Lung microvascular endothelial cell (primary cell): ENCODE results near the gene ADCY1. TPM values are rescaled to one million over a fixed set of nuclear protein-coding genes. Genes with fewer than 3 reads are reported as not detected.
"Not testable (repeated sequence)": the region's sequence is repeated elsewhere in the genome, so short reads cannot be mapped to it uniquely, and the experiment has no call there.

ENCODE experiments used
- DNase-seq, 2 donors: peaks; one replicate each; pipeline versions ENCODE4 v3.0.0 to v3.0.0-alpha.2; 2010; ENCODE audit warnings: low read depth in 2 of 2
- total RNA-seq: library from RNA; depleted of rRNA; stranded (reverse); fragments of >200 nt; gene quantifications from 2 replicates; pipeline ENCODE4 v1.2.1, GENCODE V29; 2014

ADCY1 gene
- total RNA-seq, 1 donor from 2014 or later: 0.40 TPM

DNA sequence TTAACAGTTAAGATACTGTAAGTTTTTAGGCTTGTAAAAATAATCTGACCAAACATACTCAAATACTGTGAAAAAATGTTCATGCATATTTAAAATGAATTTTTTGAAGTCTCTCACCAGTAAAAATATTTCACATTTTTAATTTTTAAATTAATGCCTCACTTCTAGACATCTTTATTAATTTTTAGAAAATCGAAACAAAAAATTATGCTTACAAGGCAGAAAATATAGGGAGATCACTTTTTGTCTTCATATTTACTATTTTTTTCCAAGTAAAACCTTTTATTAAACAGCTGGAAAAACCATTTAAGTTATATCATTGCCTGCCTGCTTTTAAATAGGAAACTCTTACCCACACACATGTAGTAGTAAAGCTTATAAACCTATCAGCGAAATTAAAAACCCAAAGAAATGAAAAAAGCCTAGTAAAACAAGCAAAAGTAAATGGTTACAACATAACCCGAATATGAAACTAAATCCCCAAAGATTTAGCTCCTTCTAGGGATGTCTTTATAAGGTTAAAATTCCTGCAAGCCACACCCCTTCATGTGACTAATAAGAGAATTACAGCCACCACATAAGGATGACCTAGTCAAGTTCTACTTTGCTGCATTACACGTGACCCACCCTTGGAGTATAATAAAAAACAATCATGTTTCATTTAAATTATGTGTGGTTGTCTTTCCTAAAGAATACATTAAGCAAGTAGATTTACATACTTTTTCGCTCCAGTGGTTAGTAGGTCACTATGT lies 157.7 kb downstream of the ADCY1 start:
- DNase-seq: not testable (repeated sequence)

DNA sequence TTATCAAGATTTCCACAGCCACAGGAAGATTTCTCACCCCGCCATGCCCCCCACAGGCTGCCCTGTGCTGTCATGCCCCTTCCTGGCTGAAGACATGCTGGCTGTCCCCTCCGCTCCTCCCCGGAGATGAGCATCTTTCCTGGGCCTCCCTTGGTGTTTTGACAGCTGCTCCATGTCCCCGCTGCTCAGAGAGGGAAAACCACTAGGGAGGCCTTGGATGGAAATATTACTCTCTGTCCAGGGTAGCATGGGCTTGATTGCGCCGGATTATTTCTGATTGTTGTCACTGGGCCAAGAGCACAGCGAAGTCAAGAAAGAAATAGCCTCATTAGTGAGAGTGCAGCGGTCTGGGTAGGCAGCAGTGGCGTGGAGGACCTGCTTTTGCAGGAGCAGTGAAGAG lies 164.8 kb downstream of the ADCY1 start:
- not testable (repeated sequence) for DNase-seq

DNA sequence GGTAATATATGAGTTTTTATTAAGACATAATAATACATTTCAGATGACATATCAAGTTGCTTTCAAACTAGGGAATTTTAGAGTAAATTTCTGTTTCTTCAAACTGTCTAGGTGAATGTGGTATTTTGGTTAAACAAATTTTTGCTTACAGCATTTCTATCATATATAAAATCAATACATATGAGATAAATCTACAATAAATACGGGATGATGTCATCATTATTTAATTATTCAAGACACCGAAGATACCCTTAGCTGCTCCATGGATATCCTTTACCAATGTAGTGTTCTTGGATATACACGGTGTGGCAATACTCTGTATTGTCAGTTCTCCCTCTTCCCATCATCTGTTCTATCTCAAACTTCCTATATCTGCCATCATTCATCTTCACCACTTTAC lies 166.4 kb downstream of the ADCY1 start:
- not testable (repeated sequence) for DNase-seq

GRCh38 chr7:45748976-45749375 lies 174.8 kb downstream of the ADCY1 start:
- peak; percentile 22 to 40 for DNase-seq

DNA sequence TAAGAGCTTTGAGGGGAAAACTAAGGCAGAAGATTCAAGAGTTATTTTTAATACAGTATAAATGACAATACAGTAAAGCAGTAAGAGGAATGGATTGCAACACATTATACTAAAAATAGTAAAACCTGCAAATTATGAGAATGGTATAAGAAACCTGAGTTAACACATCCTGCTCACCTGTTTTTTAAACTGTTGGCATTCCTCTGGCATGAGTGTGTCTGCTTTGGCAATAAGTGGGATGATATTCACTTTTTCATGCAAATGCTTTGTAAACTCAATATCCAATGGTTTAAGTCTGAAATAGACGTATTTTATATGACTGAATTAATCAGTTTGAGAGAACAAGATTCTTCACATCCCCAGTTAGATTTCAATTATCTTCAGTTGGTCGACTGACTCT lies 177.2 kb downstream of the ADCY1 start:
- not testable (repeated sequence) for DNase-seq

- DNase-seq: not testable (repeated sequence)
These were observed 182.2 kb downstream of the ADCY1 start for GRCh38 chr7:45756333-45756732.

- DNase-seq: peak in 1 of 2 donors; percentile 10
These were observed 182.6 kb downstream of the ADCY1 start for GRCh38 chr7:45756757-45757156.

- DNase-seq: not testable (repeated sequence)
These were observed 185.3 kb downstream of the ADCY1 start for GRCh38 chr7:45759464-45759863.

GRCh38 chr7:45761545-45762205 lies 187.5 kb downstream of the ADCY1 start:
- DNase-seq: peak in 1 of 2 donors; percentile 78

- DNase-seq: peak in 1 of 2 donors; percentile 11
These were observed 188.2 kb downstream of the ADCY1 start for GRCh38 chr7:45762225-45762994.

- DNase-seq: peak; percentile 99
These were observed 194.6 kb downstream of the ADCY1 start for GRCh38 chr7:45768516-45769394.

- not testable (repeated sequence) for DNase-seq
These were observed 195.5 kb downstream of the ADCY1 start for GRCh38 chr7:45769626-45770025.
